NB4 (cell line): ENCODE measurements around the gene DENND5B.

Source experiments
- POLR2A ChIP-seq: IDR thresholded peaks from 2 replicates; pipeline ENCODE4 v1.6.1; 2011; ENCODE audit warnings: mild to moderate bottlenecking; ENCODE audit not compliant: insufficient read length; ENCODE audit errors: extremely low read depth
- TF ChIP-seq, protein P1 (sequence below): IDR thresholded peaks from one replicate; pipeline ENCODE4 v1.5.1; 2012; ENCODE audit warnings: low read depth, low read length

DNA sequence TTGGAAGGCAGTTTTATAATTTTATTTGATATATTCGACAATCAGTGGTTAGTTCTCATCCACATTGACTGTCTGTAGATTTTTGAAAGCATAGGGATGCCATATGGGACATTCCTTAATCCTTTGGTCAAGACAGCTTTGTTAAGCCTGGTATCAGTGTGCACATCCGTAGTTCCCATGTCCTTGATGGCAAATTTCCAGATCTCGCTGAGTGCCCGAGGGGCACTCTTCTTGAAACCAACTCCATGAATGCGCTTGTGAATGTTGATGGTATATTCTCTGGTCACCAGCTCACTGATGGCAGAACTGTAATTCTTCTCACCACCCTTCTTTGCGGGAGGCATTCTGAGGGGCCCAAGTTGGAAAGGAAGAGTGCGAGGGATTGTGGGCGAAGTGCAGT lies 6.1 kb upstream of the DENND5B start:
- TF ChIP-seq, protein P1, sequence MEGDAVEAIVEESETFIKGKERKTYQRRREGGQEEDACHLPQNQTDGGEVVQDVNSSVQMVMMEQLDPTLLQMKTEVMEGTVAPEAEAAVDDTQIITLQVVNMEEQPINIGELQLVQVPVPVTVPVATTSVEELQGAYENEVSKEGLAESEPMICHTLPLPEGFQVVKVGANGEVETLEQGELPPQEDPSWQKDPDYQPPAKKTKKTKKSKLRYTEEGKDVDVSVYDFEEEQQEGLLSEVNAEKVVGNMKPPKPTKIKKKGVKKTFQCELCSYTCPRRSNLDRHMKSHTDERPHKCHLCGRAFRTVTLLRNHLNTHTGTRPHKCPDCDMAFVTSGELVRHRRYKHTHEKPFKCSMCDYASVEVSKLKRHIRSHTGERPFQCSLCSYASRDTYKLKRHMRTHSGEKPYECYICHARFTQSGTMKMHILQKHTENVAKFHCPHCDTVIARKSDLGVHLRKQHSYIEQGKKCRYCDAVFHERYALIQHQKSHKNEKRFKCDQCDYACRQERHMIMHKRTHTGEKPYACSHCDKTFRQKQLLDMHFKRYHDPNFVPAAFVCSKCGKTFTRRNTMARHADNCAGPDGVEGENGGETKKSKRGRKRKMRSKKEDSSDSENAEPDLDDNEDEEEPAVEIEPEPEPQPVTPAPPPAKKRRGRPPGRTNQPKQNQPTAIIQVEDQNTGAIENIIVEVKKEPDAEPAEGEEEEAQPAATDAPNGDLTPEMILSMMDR: no peak
- no peak for TF ChIP-seq POLR2A
